ENCODE measurements around the gene C2CD3.

Gene C2CD3

GRCh38 chr11:73981051-73981805 is 189.6 kb downstream of the C2CD3 start:
- Mint-ChIP-seq H3K4me1 (peaks cover 64% of the 10 kb centered on the region), H3K36me3 (peaks cover 64% of the 10 kb centered on the region), H3K27me3 (no peaks in the 10 kb centered on the region), H3K27ac (peak overlapping the region; percentile 97), H3K9me3 (no peaks in the 10 kb centered on the region), H3K4me3 (peak overlapping the region; percentile 93)
- CTCF ChIA-PET: interaction anchor here (0.7 to 2.8 kb wide), 8 partner anchors 14 to 189 kb away, joined by 3 to 15 read pairs (median 4); partner anchors contain the start of genes C2CD3 and PPME1
- DNase-seq: no peak

GRCh38 chr11:73980001-73980961 is 190.5 kb downstream of the C2CD3 start:
- peaks cover 73% of the 10 kb centered on the region for H3K36me3 Mint-ChIP-seq
- H3K9me3 Mint-ChIP-seq: no peaks in the 10 kb centered on the region
- peak overlapping the region; percentile 97 for H3K27ac Mint-ChIP-seq
- no peaks in the 10 kb centered on the region for H3K27me3 Mint-ChIP-seq
- H3K4me3 Mint-ChIP-seq: peak overlapping the region; percentile 93
- peak; percentile 94 for DNase-seq
- H3K4me1 Mint-ChIP-seq: peaks cover 68% of the 10 kb centered on the region
- CTCF ChIA-PET: interaction anchor here (0.7 to 2.8 kb wide), 9 partner anchors 10 to 190 kb away, joined by 3 to 15 read pairs (median 5); partner anchors contain the start of genes C2CD3 and PPME1

GRCh38 chr11:73978576-73979086 is 192.2 kb downstream of the C2CD3 start:
- H3K27me3 Mint-ChIP-seq: no peaks in the 10 kb centered on the region
- H3K4me3 Mint-ChIP-seq: peak overlapping the region; percentile 93
- peaks cover 88% of the 10 kb centered on the region for H3K36me3 Mint-ChIP-seq
- peak overlapping the region; percentile 97 for H3K27ac Mint-ChIP-seq
- H3K4me1 Mint-ChIP-seq: peaks cover 73% of the 10 kb centered on the region
- CTCF ChIA-PET: interaction anchor here (2.8 kb wide), 1 partner anchor 192 kb away, joined by 13 read pairs; the partner anchor contains the start of genes C2CD3 and PPME1
- H3K9me3 Mint-ChIP-seq: no peaks in the 10 kb centered on the region
- DNase-seq: no peak

DNA sequence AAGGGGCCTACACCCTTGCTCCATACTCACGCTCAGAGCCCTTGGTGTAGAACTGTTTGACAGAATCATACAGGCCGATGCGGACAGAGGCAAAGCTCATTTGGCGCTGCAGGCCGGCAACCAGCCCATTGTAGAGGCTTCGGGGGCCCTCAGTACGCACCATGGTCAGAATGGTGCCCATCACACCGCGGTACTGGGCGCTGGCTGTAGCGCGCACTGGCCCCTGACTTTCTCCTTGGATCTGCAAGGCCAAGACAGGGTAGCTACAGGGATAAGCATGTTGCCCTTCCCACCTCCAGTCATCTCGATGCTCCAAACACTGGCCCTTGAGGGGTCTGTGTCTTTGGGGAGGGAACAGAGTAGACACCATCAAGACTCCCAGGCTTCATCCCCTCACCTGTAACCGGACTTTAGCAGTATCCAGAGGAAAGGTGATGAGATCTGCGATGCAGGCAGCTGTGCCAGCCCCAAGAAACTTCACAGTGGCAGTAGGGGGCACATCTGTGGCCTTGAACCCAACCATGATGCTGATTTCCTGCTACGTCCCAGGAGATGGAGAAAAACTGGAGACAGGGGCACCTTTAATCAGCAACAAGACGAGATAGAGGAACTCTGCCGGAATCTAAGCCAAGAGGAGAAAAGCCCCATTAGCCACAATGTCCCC is 192.8 kb downstream of the C2CD3 start:
- DNase-seq: no peak
- peak overlapping the region; percentile 99 for H3K27ac Mint-ChIP-seq

DNA sequence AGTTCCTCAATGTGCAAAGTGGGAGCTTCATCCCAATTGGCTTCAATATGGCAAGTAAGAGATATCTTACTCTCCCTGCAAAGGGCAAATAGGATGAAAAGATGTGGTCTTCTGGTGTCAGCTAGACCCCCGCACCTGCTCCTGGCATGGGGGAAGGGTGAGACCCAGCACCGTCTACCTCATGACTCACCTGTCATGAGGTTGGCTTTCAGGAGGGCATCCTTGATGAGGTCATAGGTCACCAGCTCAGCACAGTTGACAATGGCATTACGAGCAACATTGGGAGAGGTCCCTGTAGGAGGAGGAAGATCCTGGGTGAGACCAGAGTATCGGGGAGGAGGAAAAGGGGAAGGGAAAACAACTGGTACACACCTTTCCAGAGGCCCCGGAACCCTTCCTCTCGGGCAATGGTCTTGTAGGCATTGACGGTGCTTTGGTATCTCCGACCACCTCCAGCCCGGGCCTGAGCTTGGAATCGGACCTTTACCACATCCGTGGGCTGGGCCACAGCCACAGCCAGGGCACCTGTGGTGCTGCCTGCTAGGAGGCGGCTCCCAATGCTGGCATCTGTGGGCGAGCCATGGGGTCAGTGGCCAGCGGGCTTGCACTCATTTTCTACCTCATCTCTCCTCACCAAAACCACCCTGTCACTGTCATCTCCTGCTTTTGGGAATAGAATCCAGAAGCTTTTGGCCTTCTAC is 194.2 kb downstream of the C2CD3 start:
- Mint-ChIP-seq H3K4me1 (peaks cover 86% of the 10 kb centered on the region), H3K4me3 (no peak overlapping the region), H3K27me3 (no peaks in the 10 kb centered on the region), H3K27ac (peak overlapping the region; percentile 99), H3K36me3 (peaks cover 90% of the 10 kb centered on the region), H3K9me3 (no peaks in the 10 kb centered on the region)
- CTCF ChIA-PET: interaction anchor here (1.1 kb wide), 1 partner anchor 28 kb away, joined by 3 read pairs; no protein-coding TSS in a partner anchor
- DNase-seq: no peak

More for the DNA sequence above, 192.8 kb downstream of the C2CD3 start:
- H3K9me3 Mint-ChIP-seq: no peaks in the 10 kb centered on the region
- peaks cover 93% of the 10 kb centered on the region for H3K36me3 Mint-ChIP-seq
- no peaks in the 10 kb centered on the region for H3K27me3 Mint-ChIP-seq
- CTCF ChIA-PET: no interaction called here
- peak overlapping the region; percentile 31 for H3K4me3 Mint-ChIP-seq
- H3K4me1 Mint-ChIP-seq: peaks cover 75% of the 10 kb centered on the region

DNA sequence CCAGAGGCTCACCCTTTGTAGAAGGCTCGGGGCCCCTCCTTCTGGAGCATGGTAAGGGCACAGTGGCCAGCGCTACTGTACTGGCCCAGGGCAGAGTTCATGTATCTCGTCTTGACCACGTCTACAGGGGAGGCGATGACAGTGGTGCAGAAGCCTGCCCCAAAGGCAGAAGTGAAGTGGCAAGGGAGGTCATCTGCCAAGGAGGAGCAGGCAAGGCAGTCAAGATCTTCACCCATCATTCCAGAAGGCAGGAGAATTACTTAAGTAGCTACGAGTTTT is 195.4 kb downstream of the C2CD3 start:
- Mint-ChIP-seq H3K4me3 (no peak overlapping the region), H3K9me3 (no peaks in the 10 kb centered on the region), H3K27ac (peak overlapping the region; percentile 99), H3K27me3 (no peaks in the 10 kb centered on the region), H3K36me3 (peaks cover 80% of the 10 kb centered on the region), H3K4me1 (peaks cover 94% of the 10 kb centered on the region)
- CTCF ChIA-PET: interaction anchor here (1.1 kb wide), 1 partner anchor 30 kb away, joined by 3 read pairs; no protein-coding TSS in a partner anchor
- no peak for DNase-seq

- Mint-ChIP-seq H3K4me1 (peaks cover 94% of the 10 kb centered on the region), H3K27ac (peak overlapping the region; percentile 99), H3K9me3 (no peaks in the 10 kb centered on the region), H3K27me3 (no peaks in the 10 kb centered on the region), H3K4me3 (peak overlapping the region; percentile 56), H3K36me3 (peaks cover 75% of the 10 kb centered on the region)
- CTCF ChIA-PET: interaction anchor here (1.1 kb wide), 1 partner anchor 30 kb away, joined by 3 read pairs; no protein-coding TSS in a partner anchor
- no peak for DNase-seq
These were observed 196.0 kb downstream of the C2CD3 start for GRCh38 chr11:73974604-73975478.

DNA sequence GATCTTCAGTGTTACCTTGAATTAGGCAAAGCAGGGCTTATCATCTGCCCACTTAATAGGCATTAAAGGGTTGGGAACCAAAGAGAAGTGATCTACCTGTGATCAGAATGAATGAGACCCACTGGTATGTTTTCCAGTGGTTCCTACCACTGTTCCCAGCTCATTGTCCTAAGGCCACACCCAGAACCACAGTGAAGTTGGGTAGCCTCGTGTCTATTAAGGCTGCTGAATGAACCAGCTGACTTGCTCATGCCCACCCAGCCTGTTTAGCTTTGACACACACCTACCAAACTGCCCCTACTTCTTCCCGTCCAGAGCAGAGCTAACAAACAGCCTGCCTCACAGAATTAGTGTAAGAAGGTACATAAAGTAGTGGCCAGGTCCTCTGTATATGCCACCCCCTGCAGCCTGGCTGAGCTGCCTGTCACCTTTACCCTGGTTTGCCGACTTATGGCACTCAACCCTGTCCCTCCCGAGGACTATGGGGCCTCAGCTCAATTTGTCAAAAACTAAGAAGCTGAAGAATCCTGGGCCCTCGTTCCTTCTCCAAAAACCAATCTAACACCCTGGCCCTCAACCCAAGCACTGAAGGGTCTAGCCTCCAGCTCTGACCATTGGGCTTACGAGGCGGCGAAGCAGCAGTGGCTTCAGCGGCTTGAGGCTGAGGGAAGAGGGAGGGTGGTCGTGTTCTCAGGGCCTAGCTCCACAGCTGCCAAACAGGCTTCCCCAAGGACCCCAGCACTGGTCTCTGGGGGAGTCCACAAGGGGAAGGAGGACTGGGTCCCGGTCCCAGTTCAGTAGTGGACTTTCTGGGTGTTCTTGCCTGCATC is 198.0 kb downstream of the C2CD3 start:
- Mint-ChIP-seq H3K4me3 (no peak overlapping the region), H3K9me3 (no peaks in the 10 kb centered on the region), H3K27ac (peak overlapping the region; percentile 99), H3K36me3 (peaks cover 56% of the 10 kb centered on the region), H3K4me1 (peaks cover 92% of the 10 kb centered on the region), H3K27me3 (no peaks in the 10 kb centered on the region)
- no peak for DNase-seq
- CTCF ChIA-PET: no interaction called here

GRCh38 chr11:73972187-73972586 is 198.6 kb downstream of the C2CD3 start:
- CTCF ChIA-PET: no interaction called here
- Mint-ChIP-seq H3K4me3 (no peak overlapping the region), H3K36me3 (peaks cover 50% of the 10 kb centered on the region), H3K9me3 (no peaks in the 10 kb centered on the region), H3K27ac (peak overlapping the region; percentile 99), H3K4me1 (peaks cover 86% of the 10 kb centered on the region), H3K27me3 (no peaks in the 10 kb centered on the region)
- DNase-seq: no peak

DNA sequence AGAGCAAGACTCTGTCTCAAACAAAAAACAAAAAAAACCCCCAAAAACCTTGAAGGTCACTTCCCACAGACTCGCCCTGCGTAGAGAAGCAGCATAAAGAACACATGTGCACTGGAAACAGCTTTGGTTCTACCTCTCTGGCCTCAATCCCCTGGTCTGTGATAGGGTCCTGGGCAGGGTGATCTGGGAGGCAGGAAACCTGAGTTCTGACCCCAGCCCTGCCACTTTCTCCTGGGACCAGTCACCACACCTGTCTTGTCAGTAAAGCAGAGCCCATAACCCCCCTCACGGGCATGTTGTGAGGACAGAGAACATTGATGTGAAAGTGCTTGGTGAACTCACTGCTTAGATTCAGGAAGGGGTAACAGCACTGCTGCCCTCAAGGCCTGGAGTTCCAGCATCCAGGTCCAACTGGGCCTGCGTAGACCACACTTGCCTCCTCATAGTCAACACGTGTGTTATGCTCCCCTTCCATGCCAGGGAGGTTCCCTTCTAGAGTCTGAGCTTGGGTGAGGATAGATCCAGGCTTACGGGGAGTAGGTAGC is 199.6 kb downstream of the C2CD3 start:
- Mint-ChIP-seq H3K36me3 (peaks cover 42% of the 10 kb centered on the region), H3K4me3 (no peak overlapping the region), H3K4me1 (peaks cover 76% of the 10 kb centered on the region), H3K9me3 (no peaks in the 10 kb centered on the region), H3K27ac (peak overlapping the region; percentile 99), H3K27me3 (peaks cover under 1% of the 10 kb centered on the region)
- DNase-seq: no peak
- CTCF ChIA-PET: no interaction called here

- Mint-ChIP-seq H3K4me3 (no peak overlapping the region), H3K4me1 (peaks cover 68% of the 10 kb centered on the region), H3K27me3 (peaks cover 10% of the 10 kb centered on the region), H3K27ac (peak overlapping the region; percentile 84), H3K36me3 (peaks cover 31% of the 10 kb centered on the region), H3K9me3 (no peaks in the 10 kb centered on the region)
- DNase-seq: peak; percentile 39
- CTCF ChIA-PET: interaction anchor here (0.5 to 1.9 kb wide), 5 partner anchors 10 to 201 kb away, joined by 3 to 7 read pairs (median 4); partner anchors contain the start of genes C2CD3, PPME1 and UCP2
These were observed 200.6 kb downstream of the C2CD3 start for GRCh38 chr11:73969991-73970800.

Data from activated naive CD4-positive, alpha-beta T cell treated with anti-CD3 and anti-CD28 coated beads, Interleukin-2, amount 10 ng/mL, durations not matched to agents 7 days and 5 days (primary cell).